B cell (primary cell): ENCODE data around the gene PHF21B. TPM values are rescaled to one million over a fixed set of nuclear protein-coding genes. Genes with fewer than 3 reads are reported as not detected.

Experiments
- ATAC-seq: fragments of 200-7000 bp; cut with Tn5 transposase; one replicate; pipeline ENCODE4 v1.10.0; 2021; ENCODE audit warnings: low read depth, mild to moderate bottlenecking, moderate number of reproducible peaks, moderate library complexity
- CTCF ChIA-PET: fragments of 350-600 bp; sonication (Branson Sonifier 250); formaldehyde crosslinking; loops from one replicate; lab custom pipeline; 2021; ENCODE audit warnings: antibody characterized with exemption, inconsistent platforms; lab: Charles Lee
- POLR2A ChIA-PET: fragments of 350-600 bp; sonication (Branson Sonifier 250); formaldehyde crosslinking; loops from one replicate; lab custom pipeline; 2021; ENCODE audit warnings: antibody characterized with exemption; lab: Charles Lee
- DNase-seq: peaks from one replicate; pipeline ENCODE4 v3.0.0; 2013
- H2AFZ ChIP-seq: 2 replicates; pipeline ENCODE4 v1.6.1; 2012; ENCODE audit warnings: mild to moderate bottlenecking, low read depth, low read length; ENCODE audit not compliant: insufficient read depth, poor library complexity, severe bottlenecking
- H3K27ac ChIP-seq, 2 donors: 1 replicate in 1 of 2; 2 replicates in 1 of 2; pipeline ENCODE4 v1.5.1; 2012 to 2013; ENCODE audit warnings: low read length in 2 of 2, mild to moderate bottlenecking in 2 of 2, moderate library complexity in 1 of 2
- H3K27me3 ChIP-seq, 4 experiments: fragments of 200-600 bp in 1 of 4; sonication (generic) in 1 of 4; replicated peaks in 1 of 4; 1 replicate in 2 of 4; 2 replicates in 2 of 4; pipeline versions ENCODE4 v1.6.1 to v1.7.0; 2013 to 2016; ENCODE audit warnings: low read length in 3 of 4, mild to moderate bottlenecking in 2 of 4, mixed read lengths in 1 of 4, moderate library complexity in 1 of 4; ENCODE audit not compliant: insufficient read depth in 4 of 4, control insufficient read depth in 3 of 4; ENCODE audit errors: control extremely low read depth in 1 of 4
- H3K36me3 ChIP-seq, 2 experiments: replicated peaks in 1 of 2; 1 replicate in 1 of 2; 2 replicates in 1 of 2; pipeline versions ENCODE4 v1.6.1 to v1.7.1; 2013; ENCODE audit warnings: low read length in 1 of 2; ENCODE audit not compliant: insufficient read depth in 2 of 2, control insufficient read depth in 1 of 2; ENCODE audit errors: control extremely low read depth in 1 of 2, extremely low read depth in 1 of 2
- H3K4me1 ChIP-seq, 2 donors: fragments of 200-600 bp in 1 of 2; sonication (generic) in 1 of 2; 1 replicate in 1 of 2; 2 replicates in 1 of 2; pipeline versions ENCODE4 v1.5.1 to v1.6.1; 2013 to 2017; ENCODE audit warnings: low read length in 2 of 2; ENCODE audit not compliant: control insufficient read depth in 2 of 2, insufficient read depth in 2 of 2
- H3K4me2 ChIP-seq: replicated peaks from 2 replicates; pipeline ENCODE3; 2012; ENCODE audit warnings: mild to moderate bottlenecking, low read depth, low read length; ENCODE audit not compliant: poor library complexity, severe bottlenecking
- H3K4me3 ChIP-seq, 5 experiments: fragments of 200-600 bp in 1 of 5; sonication (generic) in 1 of 5; 1 replicate in 3 of 5; 2 replicates in 2 of 5; pipeline versions ENCODE4 v1.5.1 to v1.7.0; 2011 to 2016; ENCODE audit warnings: low read length in 4 of 5, mild to moderate bottlenecking in 4 of 5, low read depth in 2 of 5, control low read depth in 1 of 5, moderate library complexity in 1 of 5; ENCODE audit not compliant: insufficient read depth in 1 of 5; ENCODE audit errors: control extremely low read depth in 1 of 5, extremely low read depth in 1 of 5
- H3K79me2 ChIP-seq: fragments of 200-600 bp; sonication (generic); one replicate; pipeline ENCODE4 v1.6.0; 2016; ENCODE audit warnings: low read length; ENCODE audit not compliant: control insufficient read depth, insufficient read depth
- H3K9ac ChIP-seq: fragments of 200-600 bp; sonication (generic); 2 replicates; pipeline ENCODE4 v1.6.1; 2017; ENCODE audit warnings: mild to moderate bottlenecking, low read length, moderate library complexity
- H3K9me3 ChIP-seq, 3 donors: one replicate each; pipeline versions ENCODE4 v1.6.1 to v1.7.1; 2013; ENCODE audit warnings: low read length in 2 of 3; ENCODE audit not compliant: control insufficient read depth in 2 of 3, insufficient read depth in 1 of 3; ENCODE audit errors: control extremely low read depth in 1 of 3
- H4K20me1 ChIP-seq: 2 replicates; pipeline ENCODE4 v1.6.0; 2012; ENCODE audit warnings: mild to moderate bottlenecking, low read length; ENCODE audit not compliant: insufficient read depth, control insufficient read depth, poor library complexity, severe bottlenecking
- H3K27ac Mint-ChIP-seq: one replicate; pipeline ENCODE4 v1.8.0; 2021; ENCODE audit warnings: mixed read lengths
- H3K27me3 Mint-ChIP-seq: one replicate; pipeline ENCODE4 v1.8.0; 2021; ENCODE audit warnings: mixed read lengths
- H3K4me1 Mint-ChIP-seq: one replicate; pipeline ENCODE4 v1.8.0; 2021; ENCODE audit warnings: mixed read lengths
- H3K4me3 Mint-ChIP-seq: one replicate; pipeline ENCODE4 v1.8.0; 2021; ENCODE audit warnings: mixed read lengths
- H3K9me3 Mint-ChIP-seq: one replicate; pipeline ENCODE4 v1.8.0; 2022; ENCODE audit warnings: mixed read lengths; ENCODE audit not compliant: insufficient read depth
- EZH2 ChIP-seq: IDR thresholded peaks from 2 replicates; pipeline ENCODE4 v1.6.1; 2012; ENCODE audit warnings: borderline replicate concordance, low read depth, mild to moderate bottlenecking, moderate library complexity, low read length; ENCODE audit not compliant: insufficient read depth, poor library complexity, severe bottlenecking
- WGBS: methylation state at CpG from one replicate; pipeline ENCODE4 v1.1.5; 2013; ENCODE audit warnings: missing lambda C conversion rate; ENCODE audit not compliant: insufficient coverage; 5-methylcytosine and 5-hydroxymethylcytosine counted together
- intact Hi-C: fragments of 100-400 bp; cut with micrococcal nuclease; formaldehyde crosslinking; loops from one replicate; pipeline ENCODE4 v1.10.0; 2022
- polyA plus RNA-seq: library from polyadenylated mRNA; depleted of rRNA; stranded (reverse); fragments of >200 nt; gene quantifications from 2 replicates; pipeline ENCODE4 v1.2.3, GENCODE V29; 2012
- total RNA-seq, 2 donors: library from RNA; stranded (reverse); fragments of 120-200 nt in 1 of 2; gene quantifications; 1 replicate in 1 of 2; 2 replicates in 1 of 2; pipeline versions ENCODE4 v1.2.3 to v1.2.4, GENCODE V29; 2013 to 2022
- TF ChIP-seq, protein P1 (sequence below): fragments of 200-600 bp; IDR thresholded peaks from one replicate; pipeline ENCODE4 v1.8.0; 2022; ENCODE audit warnings: antibody characterized with exemption, mild to moderate bottlenecking

PHF21B gene
- total and polyA plus RNA-seq, 2 donors (not counting 1 experiment from before 2014, with no cell fraction given), result not detected

GRCh38 chr22:45047260-45047659 is 37.5 kb upstream of the PHF21B start:
- H3K9me3 ChIP-seq, result peaks cover 0 to 12% (median 3%) of the 10 kb centered on the region in 3 donors
- H4K20me1 ChIP-seq, result no peaks in the 10 kb centered on the region
- H3K27ac ChIP-seq, result no peak overlapping the region
- Mint-ChIP-seq H3K9me3 (no peaks in the 10 kb centered on the region), H3K27me3 (peaks cover 35% of the 10 kb centered on the region), H3K4me1 (no peaks in the 10 kb centered on the region), H3K27ac (no peak overlapping the region), H3K4me3 (no peak overlapping the region)
- TF ChIP-seq, protein P1, sequence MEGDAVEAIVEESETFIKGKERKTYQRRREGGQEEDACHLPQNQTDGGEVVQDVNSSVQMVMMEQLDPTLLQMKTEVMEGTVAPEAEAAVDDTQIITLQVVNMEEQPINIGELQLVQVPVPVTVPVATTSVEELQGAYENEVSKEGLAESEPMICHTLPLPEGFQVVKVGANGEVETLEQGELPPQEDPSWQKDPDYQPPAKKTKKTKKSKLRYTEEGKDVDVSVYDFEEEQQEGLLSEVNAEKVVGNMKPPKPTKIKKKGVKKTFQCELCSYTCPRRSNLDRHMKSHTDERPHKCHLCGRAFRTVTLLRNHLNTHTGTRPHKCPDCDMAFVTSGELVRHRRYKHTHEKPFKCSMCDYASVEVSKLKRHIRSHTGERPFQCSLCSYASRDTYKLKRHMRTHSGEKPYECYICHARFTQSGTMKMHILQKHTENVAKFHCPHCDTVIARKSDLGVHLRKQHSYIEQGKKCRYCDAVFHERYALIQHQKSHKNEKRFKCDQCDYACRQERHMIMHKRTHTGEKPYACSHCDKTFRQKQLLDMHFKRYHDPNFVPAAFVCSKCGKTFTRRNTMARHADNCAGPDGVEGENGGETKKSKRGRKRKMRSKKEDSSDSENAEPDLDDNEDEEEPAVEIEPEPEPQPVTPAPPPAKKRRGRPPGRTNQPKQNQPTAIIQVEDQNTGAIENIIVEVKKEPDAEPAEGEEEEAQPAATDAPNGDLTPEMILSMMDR, result no peak
- no peak for TF ChIP-seq EZH2
- H3K4me2 ChIP-seq, result no peak overlapping the region
- H3K4me1 ChIP-seq, result no peaks in the 10 kb centered on the region
- CTCF ChIA-PET, result no interaction called here
- H3K79me2 ChIP-seq, result no peaks in the 10 kb centered on the region
- H3K9ac ChIP-seq, result no peak overlapping the region
- POLR2A ChIA-PET, result no interaction called here
- H3K36me3 ChIP-seq, result no peaks in the 10 kb centered on the region
- no peak overlapping the region for H2AFZ ChIP-seq
- no peak for DNase-seq
- H3K27me3 ChIP-seq, result peaks cover 0 to 3% (median 0%) of the 10 kb centered on the region in 4 experiments
- intact Hi-C loops, result no loop called here
- WGBS, result 59% methylated on average over 4 of the region's 6 CpGs
- ATAC-seq, result no peak
- no peak overlapping the region for H3K4me3 ChIP-seq

- Histone ChIP-seq H3K4me3 (no peak overlapping the region), H3K9ac (no peak overlapping the region), H3K79me2 (no peaks in the 10 kb centered on the region), H3K4me2 (no peak overlapping the region), H3K36me3 (no peaks in the 10 kb centered on the region), H3K9me3 (peaks cover 0 to 12% (median 3%) of the 10 kb centered on the region in 3 donors), H4K20me1 (no peaks in the 10 kb centered on the region), H3K4me1 (no peaks in the 10 kb centered on the region), H3K27me3 (no peaks in the 10 kb centered on the region), H2AFZ (no peak overlapping the region), H3K27ac (no peak overlapping the region)
- ATAC-seq (no peak), DNase-seq (no peak)
- CTCF ChIA-PET, result no interaction called here
- H3K4me3 Mint-ChIP-seq, result no peak overlapping the region
- H3K27me3 Mint-ChIP-seq, result peaks cover 28% of the 10 kb centered on the region
- H3K9me3 Mint-ChIP-seq, result no peaks in the 10 kb centered on the region
- POLR2A ChIA-PET, result no interaction called here
- intact Hi-C loops, result no loop called here
- WGBS, result 74% methylated on average over 6 of the region's 7 CpGs
- H3K27ac Mint-ChIP-seq, result no peak overlapping the region
- no peaks in the 10 kb centered on the region for H3K4me1 Mint-ChIP-seq
- TF ChIP-seq EZH2, result no peak
- TF ChIP-seq, protein P1, result no peak
These were observed 35.4 kb upstream of the PHF21B start for GRCh38 chr22:45045208-45045607.
